Stimulated activated memory B cell treated with anti-CD40 and anti-IgM and Interleukin-4, amounts not matched to agents 10 μg/mL and 1 μg/mL and 100 μg/mL, for 72 hours (primary cell): ENCODE measurements around the gene RAB11A.
"Not testable (repeated sequence)": the region's sequence is repeated elsewhere in the genome, so short reads cannot be mapped to it uniquely, and the experiment has no call there.

Experiments
- ATAC-seq: fragments of 150-1000 bp; cut with Tn5 transposase; 2 replicates; pipeline ENCODE4 v1.10.0; 2021
- H3K27ac Mint-ChIP-seq: one replicate; pipeline ENCODE4 v1.8.0; 2022; ENCODE audit warnings: mild to moderate bottlenecking, mixed read lengths
- H3K27me3 Mint-ChIP-seq: one replicate; pipeline ENCODE4 v1.8.0; 2022; ENCODE audit warnings: mixed read lengths
- H3K36me3 Mint-ChIP-seq: one replicate; pipeline ENCODE4 v1.8.0; 2022; ENCODE audit warnings: mixed read lengths
- H3K4me1 Mint-ChIP-seq: one replicate; pipeline ENCODE4 v1.8.0; 2022; ENCODE audit warnings: mixed read lengths
- H3K4me3 Mint-ChIP-seq: one replicate; pipeline ENCODE4 v1.8.0; 2022; ENCODE audit warnings: mild to moderate bottlenecking, moderate library complexity, mixed read lengths
- H3K9me3 Mint-ChIP-seq: one replicate; pipeline ENCODE4 v1.8.0; 2022; ENCODE audit warnings: mixed read lengths

Gene RAB11A

GRCh38 chr15:65869954-65870871 is 922 bp downstream of the RAB11A start:
- no peak for ATAC-seq
- peaks cover 5% of the 10 kb centered on the region for H3K36me3 Mint-ChIP-seq
- no peaks in the 10 kb centered on the region for H3K9me3 Mint-ChIP-seq
- peak overlapping the region; percentile 88 for H3K27ac Mint-ChIP-seq
- H3K4me3 Mint-ChIP-seq: peak overlapping the region; percentile 96
- no peaks in the 10 kb centered on the region for H3K27me3 Mint-ChIP-seq
- H3K4me1 Mint-ChIP-seq: peaks cover 39% of the 10 kb centered on the region

- H3K9me3 Mint-ChIP-seq: no peaks in the 10 kb centered on the region
- peak overlapping the region; percentile 96 for H3K4me3 Mint-ChIP-seq
- peak overlapping the region; percentile 88 for H3K27ac Mint-ChIP-seq
- H3K27me3 Mint-ChIP-seq: no peaks in the 10 kb centered on the region
- H3K4me1 Mint-ChIP-seq: peaks cover 39% of the 10 kb centered on the region
- H3K36me3 Mint-ChIP-seq: peaks cover 5% of the 10 kb centered on the region
- ATAC-seq: no peak
Measured at GRCh38 chr15:65870889-65871533, 1.7 kb downstream of the RAB11A start.

DNA sequence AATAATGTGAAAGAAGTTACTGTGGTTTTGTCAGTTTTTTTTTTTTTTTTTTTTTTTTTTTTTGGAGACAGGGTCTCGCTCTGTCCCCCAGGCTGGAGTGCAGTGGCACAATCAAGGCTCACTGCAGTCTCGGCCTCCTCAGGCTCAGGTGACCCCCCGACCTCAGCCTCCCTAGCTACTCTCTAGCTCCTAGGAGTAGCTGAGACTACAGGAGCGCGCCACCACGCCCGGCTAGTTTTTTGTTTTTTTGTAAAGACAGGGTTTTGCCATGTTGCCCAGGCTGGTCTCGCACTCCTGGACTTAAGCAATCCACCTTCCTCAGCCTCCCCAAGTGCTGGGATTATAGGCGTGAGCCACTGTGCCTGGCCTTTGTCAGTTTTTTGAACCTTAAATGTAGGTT is 2.6 kb downstream of the RAB11A start:
- not testable (repeated sequence) for H3K9me3 Mint-ChIP-seq, ATAC-seq, H3K27ac Mint-ChIP-seq, H3K27me3 Mint-ChIP-seq, H3K36me3 Mint-ChIP-seq, H3K4me3 Mint-ChIP-seq
- peaks cover 39% of the 10 kb centered on the region for H3K4me1 Mint-ChIP-seq

DNA sequence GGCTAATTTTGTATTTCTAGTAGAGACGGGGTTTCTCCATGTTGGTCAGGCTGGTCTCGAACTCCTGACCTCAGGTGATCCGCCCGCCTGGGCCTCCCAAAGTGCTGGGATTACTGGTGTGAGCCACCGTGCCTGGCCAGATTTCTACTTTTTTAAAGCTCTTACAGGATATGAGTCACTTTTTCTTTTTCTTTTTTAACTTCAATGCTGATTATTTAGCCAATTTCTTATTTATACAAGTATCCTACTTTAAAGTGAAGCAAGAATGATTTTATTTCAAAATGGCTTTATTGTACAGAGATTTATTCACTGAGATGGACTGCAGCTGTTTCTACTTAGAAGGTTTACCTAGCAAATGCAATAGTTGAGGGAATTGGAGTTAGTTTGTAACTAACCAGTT is 3.3 kb downstream of the RAB11A start:
- ATAC-seq, H3K27ac Mint-ChIP-seq, H3K9me3 Mint-ChIP-seq, H3K27me3 Mint-ChIP-seq, H3K4me3 Mint-ChIP-seq: not testable (repeated sequence)
- peaks cover 39% of the 10 kb centered on the region for H3K4me1 Mint-ChIP-seq
- peaks cover 12% of the 10 kb centered on the region for H3K36me3 Mint-ChIP-seq

DNA sequence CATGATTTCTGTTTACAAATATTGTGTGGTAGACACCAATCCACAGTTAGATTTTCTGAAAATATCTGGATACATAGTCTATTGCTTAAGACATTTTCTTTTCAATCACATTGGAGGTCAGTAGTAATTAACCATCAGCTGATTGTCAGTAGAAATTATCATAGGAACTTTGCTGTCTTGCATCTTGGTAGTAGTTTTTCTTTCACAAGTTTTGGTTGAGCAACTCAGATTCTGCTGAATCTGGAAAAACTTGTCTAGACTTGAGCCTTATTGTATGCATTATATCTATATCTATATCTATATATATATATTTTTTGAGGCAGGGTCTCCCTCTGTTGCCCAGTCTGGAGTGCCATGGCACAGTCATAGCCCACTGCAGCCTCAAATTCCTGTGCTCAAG is 4.0 kb downstream of the RAB11A start:
- Mint-ChIP-seq H3K27ac (no peak overlapping the region), H3K27me3 (no peaks in the 10 kb centered on the region), H3K36me3 (peaks cover 19% of the 10 kb centered on the region), H3K4me1 (peaks cover 37% of the 10 kb centered on the region), H3K9me3 (no peaks in the 10 kb centered on the region), H3K4me3 (no peak overlapping the region)
- no peak for ATAC-seq

DNA sequence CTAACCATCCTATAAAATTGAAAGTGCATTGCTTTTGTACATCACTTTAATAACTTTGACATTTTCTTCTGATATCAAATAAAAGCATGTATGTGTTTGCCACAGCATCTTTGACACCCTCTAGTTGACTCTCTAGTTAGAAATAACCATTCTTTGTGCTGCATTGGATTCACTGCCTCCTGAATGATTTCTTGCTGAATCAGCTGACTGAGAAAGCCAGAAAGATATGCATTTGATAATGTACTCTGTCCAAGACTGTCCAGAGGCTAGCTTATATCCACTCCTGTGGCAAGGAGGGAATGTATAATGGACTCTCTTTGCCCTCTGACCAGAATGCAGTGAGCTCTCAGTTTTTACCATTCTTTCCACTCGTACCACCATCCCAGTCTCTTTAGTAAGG is 6.2 kb downstream of the RAB11A start:
- H3K27me3 Mint-ChIP-seq: no peaks in the 10 kb centered on the region
- H3K4me3 Mint-ChIP-seq: no peak overlapping the region
- H3K9me3 Mint-ChIP-seq: no peaks in the 10 kb centered on the region
- H3K36me3 Mint-ChIP-seq: peaks cover 24% of the 10 kb centered on the region
- H3K27ac Mint-ChIP-seq: no peak overlapping the region
- peaks cover 24% of the 10 kb centered on the region for H3K4me1 Mint-ChIP-seq
- ATAC-seq: no peak

- H3K36me3 Mint-ChIP-seq: peaks cover 31% of the 10 kb centered on the region
Measured at GRCh38 chr15:65877749-65878148, 8.5 kb downstream of the RAB11A start.

GRCh38 chr15:65881766-65882434 is 12.6 kb downstream of the RAB11A start:
- no peaks in the 10 kb centered on the region for H3K9me3 Mint-ChIP-seq
- H3K4me3 Mint-ChIP-seq: no peak overlapping the region
- H3K27me3 Mint-ChIP-seq: no peaks in the 10 kb centered on the region
- no peak for ATAC-seq
- peaks cover 55% of the 10 kb centered on the region for H3K36me3 Mint-ChIP-seq
- no peak overlapping the region for H3K27ac Mint-ChIP-seq
- H3K4me1 Mint-ChIP-seq: peaks cover 31% of the 10 kb centered on the region

More at GRCh38 chr15:65877749-65878148, 8.5 kb downstream of the RAB11A start:
- H3K27ac Mint-ChIP-seq: no peak overlapping the region
- no peaks in the 10 kb centered on the region for H3K27me3 Mint-ChIP-seq
- no peak for ATAC-seq
- no peaks in the 10 kb centered on the region for H3K9me3 Mint-ChIP-seq
- H3K4me1 Mint-ChIP-seq: peaks cover 9% of the 10 kb centered on the region
- H3K4me3 Mint-ChIP-seq: no peak overlapping the region

GRCh38 chr15:65883571-65883970 is 14.3 kb downstream of the RAB11A start:
- peaks cover 31% of the 10 kb centered on the region for H3K4me1 Mint-ChIP-seq

GRCh38 chr15:65884511-65884910 is 15.2 kb downstream of the RAB11A start:
- Mint-ChIP-seq H3K36me3 (peaks cover 57% of the 10 kb centered on the region), H3K27ac (peak overlapping the region; percentile 55), H3K27me3 (no peaks in the 10 kb centered on the region), H3K9me3 (no peaks in the 10 kb centered on the region), H3K4me3 (no peak overlapping the region), H3K4me1 (peaks cover 31% of the 10 kb centered on the region)
- peak; percentile 64 for ATAC-seq

More at GRCh38 chr15:65883571-65883970, 14.3 kb downstream of the RAB11A start:
- peak overlapping the region; percentile 55 for H3K27ac Mint-ChIP-seq
- H3K4me3 Mint-ChIP-seq: no peak overlapping the region
- no peak for ATAC-seq
- no peaks in the 10 kb centered on the region for H3K27me3 Mint-ChIP-seq
- no peaks in the 10 kb centered on the region for H3K9me3 Mint-ChIP-seq
- peaks cover 56% of the 10 kb centered on the region for H3K36me3 Mint-ChIP-seq

GRCh38 chr15:65885668-65886218 is 16.5 kb downstream of the RAB11A start:
- ATAC-seq: no peak
- Mint-ChIP-seq H3K4me3 (no peak overlapping the region), H3K4me1 (peaks cover 31% of the 10 kb centered on the region), H3K27ac (peak overlapping the region; percentile 44), H3K36me3 (peaks cover 58% of the 10 kb centered on the region), H3K27me3 (no peaks in the 10 kb centered on the region), H3K9me3 (no peaks in the 10 kb centered on the region)

DNA sequence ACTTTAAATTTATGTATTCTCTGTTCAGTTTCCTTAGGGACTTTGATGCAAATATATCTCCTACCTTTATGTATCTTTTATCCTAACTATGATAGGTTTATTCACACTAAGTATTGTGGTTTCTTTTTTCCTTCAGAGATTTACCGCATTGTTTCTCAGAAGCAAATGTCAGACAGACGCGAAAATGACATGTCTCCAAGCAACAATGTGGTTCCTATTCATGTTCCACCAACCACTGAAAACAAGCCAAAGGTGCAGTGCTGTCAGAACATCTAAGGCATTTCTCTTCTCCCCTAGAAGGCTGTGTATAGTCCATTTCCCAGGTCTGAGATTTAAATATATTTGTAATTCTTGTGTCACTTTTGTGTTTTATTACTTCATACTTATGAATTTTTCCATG is 18.3 kb downstream of the RAB11A start:
- Mint-ChIP-seq H3K4me1 (peaks cover 31% of the 10 kb centered on the region), H3K36me3 (peaks cover 67% of the 10 kb centered on the region), H3K9me3 (no peaks in the 10 kb centered on the region), H3K27me3 (no peaks in the 10 kb centered on the region), H3K27ac (no peak overlapping the region), H3K4me3 (no peak overlapping the region)
- no peak for ATAC-seq

DNA sequence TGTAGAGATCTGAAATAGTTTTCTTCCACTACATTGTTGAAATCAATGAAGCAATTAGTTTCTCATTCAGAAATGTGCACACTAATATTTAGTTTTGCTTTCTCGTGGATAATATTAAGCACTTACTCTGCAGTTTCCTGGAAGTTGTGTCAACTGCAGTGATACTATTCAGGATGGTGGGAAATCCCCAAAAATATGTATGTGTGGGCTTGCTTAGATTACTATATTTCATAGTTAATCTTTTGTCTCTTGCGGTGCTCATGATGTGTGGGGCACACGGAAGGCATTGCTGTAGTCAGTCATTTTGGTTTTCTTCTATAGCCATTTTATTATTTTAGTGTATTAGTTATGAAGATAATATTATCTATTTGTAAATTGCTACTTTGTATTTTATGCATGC is 19.7 kb downstream of the RAB11A start:
- Mint-ChIP-seq H3K9me3 (no peaks in the 10 kb centered on the region), H3K4me3 (no peak overlapping the region), H3K4me1 (peaks cover 19% of the 10 kb centered on the region), H3K27ac (no peak overlapping the region), H3K27me3 (no peaks in the 10 kb centered on the region), H3K36me3 (peaks cover 54% of the 10 kb centered on the region)
- no peak for ATAC-seq

DNA sequence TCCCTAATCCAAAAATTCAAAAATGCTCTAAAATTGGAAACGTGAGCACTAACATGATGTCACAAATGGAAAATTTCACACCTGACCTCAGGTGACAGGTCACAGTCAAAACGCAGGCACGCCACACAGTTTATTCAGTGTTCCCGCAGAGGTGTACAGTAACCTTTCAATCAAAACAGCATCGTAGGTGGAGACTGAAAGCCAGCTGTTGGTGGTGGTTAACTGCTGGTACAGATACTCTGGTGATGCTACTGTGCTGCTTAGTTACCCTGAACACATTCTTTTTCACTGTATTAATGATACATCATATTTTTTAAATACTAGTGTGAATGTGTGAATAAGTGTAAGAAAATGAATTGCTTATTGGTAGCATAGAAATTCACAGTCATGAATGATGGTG is 23.8 kb downstream of the RAB11A start:
- ATAC-seq: no peak
- Mint-ChIP-seq H3K4me1 (no peaks in the 10 kb centered on the region), H3K27ac (no peak overlapping the region), H3K9me3 (no peaks in the 10 kb centered on the region), H3K27me3 (no peaks in the 10 kb centered on the region), H3K36me3 (peaks cover 38% of the 10 kb centered on the region), H3K4me3 (no peak overlapping the region)

GRCh38 chr15:65896236-65896635 is 26.9 kb downstream of the RAB11A start:
- no peak for ATAC-seq
- Mint-ChIP-seq H3K27ac (no peak overlapping the region), H3K9me3 (no peaks in the 10 kb centered on the region), H3K27me3 (no peaks in the 10 kb centered on the region), H3K4me1 (no peaks in the 10 kb centered on the region), H3K36me3 (peaks cover 35% of the 10 kb centered on the region), H3K4me3 (no peak overlapping the region)
